HCT116 (cell line): ENCODE measurements around the gene SLC5A10. TPM values are rescaled to one million over a fixed set of nuclear protein-coding genes. Genes with fewer than 3 reads are reported as not detected.

ENCODE experiments used
- ATAC-seq: fragments of 200-7000 bp; cut with Tn5 transposase; 2 replicates; pipeline ENCODE4 v1.9.1; 2020; ENCODE audit warnings: mild to moderate bottlenecking, moderate library complexity
- BruUV-seq: library from RNA; stranded (reverse); fragments of 400-500 nt; replicated peaks from 2 replicates; lab custom pipeline; 2021; lab: Mats Ljungman, UMichigan
- CTCF ChIA-PET: fragments of 300-600 bp; sonication (Branson Sonifier 250); formaldehyde crosslinking; loops from one replicate; lab custom pipeline; 2021; ENCODE audit warnings: antibody characterized with exemption; lab: Charles Lee
- POLR2A ChIA-PET: fragments of 300-600, 350-600 bp; sonication (Branson Sonifier 250); formaldehyde crosslinking; loops from one replicate; lab custom pipeline; 2021; ENCODE audit warnings: antibody characterized with exemption; lab: Charles Lee
- RAD21 ChIA-PET, 2 experiments: fragments of 300-600 bp; sonication (Branson Sonifier 250); formaldehyde crosslinking; loops; one replicate each; lab custom pipeline; 2023; ENCODE audit warnings: low total read pairs in 2 of 2; ENCODE audit not compliant: uncharacterized antibody in 2 of 2, unreplicated experiment in 2 of 2, low non-redundant PET in 1 of 2; lab: Charles Lee
- DNase-seq: peaks from one replicate; pipeline ENCODE4 v3.0.0-alpha.2; 2010; ENCODE audit warnings: low read depth, low spot score
- H2AFZ ChIP-seq: fragments of 200-600 bp; shearing (Covaris generic), sonication (generic); 2 replicates; pipeline ENCODE4 v1.6.1; 2017; ENCODE audit warnings: low read depth, mixed run types, mixed read lengths, antibody characterized with exemption, low read length; ENCODE audit not compliant: poor library complexity, severe bottlenecking
- H3K27ac ChIP-seq: 2 replicates; pipeline ENCODE4 v1.5.1; 2012; ENCODE audit warnings: low read depth, low read length
- H3K27me3 ChIP-seq: fragments of 200-600 bp; sonication (generic); 2 replicates; pipeline ENCODE4 v1.6.1; 2016; ENCODE audit warnings: mixed run types, low read length, mixed read lengths; ENCODE audit not compliant: insufficient read depth
- H3K36me3 ChIP-seq, 2 experiments: fragments of 200-500 bp in 1 of 2; fragments of 200-600 bp in 1 of 2; sonication (Bioruptor generic) in 1 of 2; sonication (generic) in 1 of 2; 2 replicates each; pipeline versions ENCODE4 v1.5.1 to v1.6.1; 2014 to 2016; ENCODE audit warnings: low read length in 2 of 2, inconsistent platforms in 1 of 2, mixed read lengths in 1 of 2, mixed run types in 1 of 2; ENCODE audit not compliant: insufficient read depth in 2 of 2, control insufficient read depth in 1 of 2
- H3K4me1 ChIP-seq, 2 experiments: fragments of 200-600 bp in 1 of 2; sonication (generic) in 1 of 2; 2 replicates each; pipeline versions ENCODE4 v1.5.1 to v1.6.1; 2012 to 2017; ENCODE audit warnings: low read length in 2 of 2, inconsistent platforms in 1 of 2, mild to moderate bottlenecking in 1 of 2, mixed read lengths in 1 of 2, mixed run types in 1 of 2, moderate library complexity in 1 of 2; ENCODE audit not compliant: insufficient read depth in 2 of 2, control insufficient read depth in 1 of 2
- H3K4me2 ChIP-seq: fragments of 200-600 bp; sonication (generic); 2 replicates; pipeline ENCODE4 v1.6.1; 2017; ENCODE audit warnings: mixed run types, low read length, mixed read lengths
- H3K4me3 ChIP-seq, 2 experiments: fragments of 200-600 bp in 1 of 2; sonication (generic) in 1 of 2; replicated peaks in 1 of 2; 2 replicates each; pipeline ENCODE4 v1.5.1; 2011 to 2016; ENCODE audit warnings: low read length in 2 of 2, control low read depth in 1 of 2, low read depth in 1 of 2, mild to moderate bottlenecking in 1 of 2, mixed read lengths in 1 of 2, mixed run types in 1 of 2
- H3K79me2 ChIP-seq: fragments of 200-600 bp; sonication (generic); 2 replicates; pipeline ENCODE4 v1.6.1; 2017; ENCODE audit warnings: mild to moderate bottlenecking, mixed run types, low read length, moderate library complexity, mixed read lengths; ENCODE audit not compliant: insufficient read depth
- H3K9ac ChIP-seq: fragments of 200-600 bp; sonication (generic); 2 replicates; pipeline ENCODE4 v1.6.1; 2016; ENCODE audit warnings: low read length, mixed read lengths
- H3K9me2 ChIP-seq: fragments of 200-600 bp; sonication (generic), shearing (Covaris generic); 2 replicates; pipeline ENCODE4 v1.6.1; 2017; ENCODE audit warnings: mixed run types, mild to moderate bottlenecking, moderate library complexity; ENCODE audit not compliant: insufficient read depth
- H3K9me3 ChIP-seq, 2 experiments: fragments of 200-500 bp in 1 of 2; fragments of 200-600 bp in 1 of 2; sonication (Bioruptor generic) in 1 of 2; sonication (generic) in 1 of 2; 2 replicates each; pipeline ENCODE4 v1.6.1; 2014 to 2017; ENCODE audit warnings: low read length in 2 of 2, mixed read lengths in 2 of 2, inconsistent platforms in 1 of 2, low read depth in 1 of 2, mild to moderate bottlenecking in 1 of 2, mixed run types in 1 of 2, moderate library complexity in 1 of 2; ENCODE audit not compliant: control insufficient read depth in 1 of 2, insufficient read depth in 1 of 2
- H4K20me1 ChIP-seq: fragments of 200-600 bp; sonication (generic), shearing (Covaris generic); 2 replicates; pipeline ENCODE4 v1.6.1; 2017; ENCODE audit warnings: mixed run types, mild to moderate bottlenecking, moderate library complexity; ENCODE audit not compliant: insufficient read depth
- EZH2phosphoT487 ChIP-seq: fragments of 200-600 bp; IDR thresholded peaks from 2 replicates; pipeline ENCODE4 v1.6.1; 2018; ENCODE audit warnings: antibody characterized with exemption, borderline replicate concordance
- FOSL1 ChIP-seq: IDR thresholded peaks from 2 replicates; pipeline ENCODE4 v1.6.1; 2012; ENCODE audit warnings: low read depth
- POLR2AphosphoS5 ChIP-seq: IDR thresholded peaks from 2 replicates; pipeline ENCODE4 v1.6.1; 2011; ENCODE audit warnings: mild to moderate bottlenecking, low read depth, low read length, moderate library complexity
- SIN3A ChIP-seq: IDR thresholded peaks from 2 replicates; pipeline ENCODE4 v1.6.1; 2012; ENCODE audit warnings: low read depth
- intact Hi-C: fragments of 100-400 bp; cut with micrococcal nuclease; formaldehyde crosslinking; loops from 2 replicates; pipeline ENCODE4 v1.10.0; 2022
- total RNA-seq: library from RNA; stranded (reverse); gene quantifications from one replicate; pipeline ENCODE4 v1.2.1, GENCODE V29; 2021; ENCODE audit not compliant: unreplicated experiment
- TF ChIP-seq, protein P1 (sequence below): IDR thresholded peaks from 2 replicates; pipeline ENCODE4 v1.6.1; 2012
- TF ChIP-seq, protein P2 (sequence below): IDR thresholded peaks from 2 replicates; pipeline ENCODE4 v1.6.1; 2011; ENCODE audit warnings: mild to moderate bottlenecking, low read length, moderate library complexity; ENCODE audit not compliant: insufficient replicate concordance; ENCODE audit errors: extremely low read depth

The SLC5A10 gene
- total RNA-seq, 1 experiment from 2014 or later: not detected

DNA sequence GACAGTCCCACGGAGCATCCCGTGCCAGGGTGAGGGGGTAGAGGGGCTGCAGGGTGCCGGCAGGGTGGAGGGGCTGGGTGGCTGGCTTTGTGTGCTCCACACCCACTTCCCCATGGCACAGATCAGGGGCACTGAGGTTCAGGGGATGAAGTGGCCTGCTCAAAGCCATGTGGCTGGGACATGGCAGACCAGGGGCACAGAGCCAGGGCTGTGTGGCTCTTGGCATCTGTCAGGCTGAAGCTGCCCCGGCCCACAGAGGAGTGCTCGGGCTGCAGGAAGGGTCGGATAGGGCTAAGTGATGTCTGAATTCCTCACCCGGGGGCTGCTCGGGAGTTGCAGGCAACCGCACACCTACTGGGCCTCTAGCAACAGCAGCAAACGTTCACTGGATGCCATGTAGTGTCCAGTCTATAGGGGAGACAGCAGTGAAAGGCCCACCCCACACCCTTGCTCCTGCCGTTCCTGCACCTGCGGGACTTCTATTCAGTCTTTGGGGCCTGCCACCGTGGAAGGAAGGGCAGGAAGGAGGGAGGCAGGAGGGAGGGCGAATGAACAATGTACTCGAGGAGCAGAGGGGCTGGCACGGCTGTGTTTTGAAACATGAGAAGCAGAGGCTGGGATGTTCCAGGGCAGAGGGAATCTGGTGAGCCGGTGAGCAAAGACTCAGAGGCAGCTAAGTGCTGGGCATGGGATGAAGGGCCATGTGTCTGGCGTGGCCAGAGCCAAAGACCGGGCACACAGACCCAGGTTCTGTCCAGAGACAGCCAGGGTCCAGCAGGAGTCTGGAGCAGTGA, 15.1 kb downstream of the SLC5A10 start:
- Histone ChIP-seq H3K4me2 (no peak overlapping the region), H3K9me2 (no peaks in the 10 kb centered on the region), H4K20me1 (no peaks in the 10 kb centered on the region), H3K9ac (no peak overlapping the region), H3K36me3 (peaks cover 9 to 14% of the 10 kb centered on the region in 2 experiments; a peak in 3 of 4 replicates), H2AFZ (no peak overlapping the region), H3K79me2 (no peaks in the 10 kb centered on the region), H3K4me1 (peaks cover 27 to 60% of the 10 kb centered on the region in 2 experiments), H3K4me3 (no peak overlapping the region), H3K27me3 (no peaks in the 10 kb centered on the region), H3K9me3 (no peaks in the 10 kb centered on the region), H3K27ac (no peak overlapping the region)
- ChIA-PET CTCF (no interaction called here), POLR2A (no interaction called here), RAD21 (no interaction called here)
- ATAC-seq: no peak
- BruUV-seq: no TSS peak
- intact Hi-C loops: no loop called here
- TF ChIP-seq, protein P1, sequence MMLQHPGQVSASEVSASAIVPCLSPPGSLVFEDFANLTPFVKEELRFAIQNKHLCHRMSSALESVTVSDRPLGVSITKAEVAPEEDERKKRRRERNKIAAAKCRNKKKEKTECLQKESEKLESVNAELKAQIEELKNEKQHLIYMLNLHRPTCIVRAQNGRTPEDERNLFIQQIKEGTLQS: no peak
- TF ChIP-seq SIN3A (no peak), FOSL1 (no peak), EZH2phosphoT487 (no peak), POLR2AphosphoS5 (peak; percentile 20; the same call in 1 of the 2 replicates)
- TF ChIP-seq, protein P2, sequence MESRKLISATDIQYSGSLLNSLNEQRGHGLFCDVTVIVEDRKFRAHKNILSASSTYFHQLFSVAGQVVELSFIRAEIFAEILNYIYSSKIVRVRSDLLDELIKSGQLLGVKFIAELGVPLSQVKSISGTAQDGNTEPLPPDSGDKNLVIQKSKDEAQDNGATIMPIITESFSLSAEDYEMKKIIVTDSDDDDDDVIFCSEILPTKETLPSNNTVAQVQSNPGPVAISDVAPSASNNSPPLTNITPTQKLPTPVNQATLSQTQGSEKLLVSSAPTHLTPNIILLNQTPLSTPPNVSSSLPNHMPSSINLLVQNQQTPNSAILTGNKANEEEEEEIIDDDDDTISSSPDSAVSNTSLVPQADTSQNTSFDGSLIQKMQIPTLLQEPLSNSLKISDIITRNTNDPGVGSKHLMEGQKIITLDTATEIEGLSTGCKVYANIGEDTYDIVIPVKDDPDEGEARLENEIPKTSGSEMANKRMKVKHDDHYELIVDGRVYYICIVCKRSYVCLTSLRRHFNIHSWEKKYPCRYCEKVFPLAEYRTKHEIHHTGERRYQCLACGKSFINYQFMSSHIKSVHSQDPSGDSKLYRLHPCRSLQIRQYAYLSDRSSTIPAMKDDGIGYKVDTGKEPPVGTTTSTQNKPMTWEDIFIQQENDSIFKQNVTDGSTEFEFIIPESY: no peak
- DNase-seq: no peak
